IPS DF 6.9 (cell line): ENCODE results near the gene VCL.

Experiments used
- DNase-seq: peaks from one replicate; pipeline ENCODE4 v3.0.0-alpha.2; 2013; ENCODE audit warnings: low read depth, low spot score
- H3K27ac ChIP-seq: one replicate; pipeline ENCODE4 v1.5.1; 2013; ENCODE audit warnings: low read length, control low read depth
- H3K27me3 ChIP-seq: 2 replicates; pipeline ENCODE4 v1.6.1; 2013; ENCODE audit warnings: mild to moderate bottlenecking, low read length; ENCODE audit not compliant: control insufficient read depth, insufficient read depth
- H3K36me3 ChIP-seq: 2 replicates; pipeline ENCODE4 v1.6.1; 2013; ENCODE audit warnings: low read length; ENCODE audit not compliant: control insufficient read depth, insufficient read depth
- H3K4me1 ChIP-seq: 2 replicates; pipeline ENCODE4 v1.6.1; 2013; ENCODE audit warnings: low read length; ENCODE audit not compliant: control insufficient read depth, insufficient read depth
- H3K4me3 ChIP-seq: 2 replicates; pipeline ENCODE4 v1.5.1; 2013; ENCODE audit warnings: mild to moderate bottlenecking, low read length
- H3K9me3 ChIP-seq: 2 replicates; pipeline ENCODE4 v1.6.1; 2013; ENCODE audit warnings: low read length, inconsistent platforms; ENCODE audit not compliant: control insufficient read depth, insufficient read depth
- WGBS: extraction: QIAGEN DNeasy Blood & Tissue Kit; methylation state at CpG from one replicate; pipeline ENCODE4 v1.1.7; 2013; ENCODE audit warnings: mixed read lengths, missing lambda C conversion rate; ENCODE audit not compliant: insufficient read length, insufficient coverage; 5-methylcytosine and 5-hydroxymethylcytosine counted together

Gene VCL

GRCh38 chr10:74086317-74086716 lies 88.4 kb downstream of the VCL start:
- peaks cover 13% of the 10 kb centered on the region; the same call in 1 of the 2 replicates for H3K36me3 ChIP-seq
- H3K4me3 ChIP-seq: no peak overlapping the region
- H3K9me3 ChIP-seq: no peaks in the 10 kb centered on the region
- no peak overlapping the region for H3K27ac ChIP-seq
- H3K27me3 ChIP-seq: no peaks in the 10 kb centered on the region
- no peaks in the 10 kb centered on the region for H3K4me1 ChIP-seq
- DNase-seq: no peak
- no CpG with 5 or more reads among the region's 2 CpGs for WGBS

GRCh38 chr10:74088722-74089121 lies 90.8 kb downstream of the VCL start:
- H3K9me3 ChIP-seq: no peaks in the 10 kb centered on the region
- H3K27me3 ChIP-seq: no peaks in the 10 kb centered on the region
- no CpG with 5 or more reads among the region's 3 CpGs for WGBS
- H3K27ac ChIP-seq: no peak overlapping the region
- no peak overlapping the region for H3K4me3 ChIP-seq
- H3K36me3 ChIP-seq: peaks cover 11% of the 10 kb centered on the region; the same call in 1 of the 2 replicates
- H3K4me1 ChIP-seq: no peaks in the 10 kb centered on the region
- DNase-seq: no peak

- no peaks in the 10 kb centered on the region for H3K4me1 ChIP-seq
- H3K36me3 ChIP-seq: peaks cover 22% of the 10 kb centered on the region
- no peak for DNase-seq
- no CpG with 5 or more reads among the region's 3 CpGs for WGBS
- no peaks in the 10 kb centered on the region for H3K9me3 ChIP-seq
- H3K27me3 ChIP-seq: no peaks in the 10 kb centered on the region
- H3K4me3 ChIP-seq: no peak overlapping the region
- no peak overlapping the region for H3K27ac ChIP-seq
These were observed 94.5 kb downstream of the VCL start for GRCh38 chr10:74092372-74092771.

- Histone ChIP-seq H3K27ac (no peak overlapping the region), H3K4me3 (no peak overlapping the region), H3K9me3 (no peaks in the 10 kb centered on the region), H3K27me3 (no peaks in the 10 kb centered on the region), H3K36me3 (peaks cover 31% of the 10 kb centered on the region), H3K4me1 (no peaks in the 10 kb centered on the region)
- no peak for DNase-seq
- no CpG with 5 or more reads among the region's 4 CpGs for WGBS
These were observed 95.7 kb downstream of the VCL start for GRCh38 chr10:74093530-74094164.

- WGBS: no CpG with 5 or more reads among the region's 7 CpGs
- Histone ChIP-seq H3K27me3 (no peaks in the 10 kb centered on the region), H3K36me3 (peaks cover 31% of the 10 kb centered on the region)
These were observed 96.3 kb downstream of the VCL start for GRCh38 chr10:74094231-74094630.

GRCh38 chr10:74096777-74097176 lies 98.9 kb downstream of the VCL start:
- no peaks in the 10 kb centered on the region for H3K27me3 ChIP-seq
- no peak for DNase-seq
- WGBS: no CpG with 5 or more reads among the region's 2 CpGs
- no peak overlapping the region for H3K4me3 ChIP-seq
- no peaks in the 10 kb centered on the region for H3K9me3 ChIP-seq
- H3K27ac ChIP-seq: no peak overlapping the region
- H3K4me1 ChIP-seq: no peaks in the 10 kb centered on the region
- H3K36me3 ChIP-seq: peaks cover 33% of the 10 kb centered on the region

More at GRCh38 chr10:74094231-74094630, 96.3 kb downstream of the VCL start:
- Histone ChIP-seq H3K4me3 (no peak overlapping the region), H3K4me1 (no peaks in the 10 kb centered on the region), H3K9me3 (no peaks in the 10 kb centered on the region), H3K27ac (no peak overlapping the region)
- DNase-seq: no peak

- Histone ChIP-seq H3K4me1 (no peaks in the 10 kb centered on the region), H3K27ac (no peak overlapping the region), H3K9me3 (no peaks in the 10 kb centered on the region), H3K4me3 (no peak overlapping the region), H3K36me3 (peaks cover 29% of the 10 kb centered on the region), H3K27me3 (no peaks in the 10 kb centered on the region)
- DNase-seq: no peak
- no CpG with 5 or more reads among the region's 9 CpGs for WGBS
These were observed 99.9 kb downstream of the VCL start for GRCh38 chr10:74097776-74098175.

- no peak overlapping the region for H3K4me3 ChIP-seq
- no peak for DNase-seq
- peaks cover 33% of the 10 kb centered on the region for H3K36me3 ChIP-seq
- H3K4me1 ChIP-seq: no peaks in the 10 kb centered on the region
- H3K9me3 ChIP-seq: no peaks in the 10 kb centered on the region
- WGBS: no CpG with 5 or more reads among the region's 3 CpGs
- no peaks in the 10 kb centered on the region for H3K27me3 ChIP-seq
- no peak overlapping the region for H3K27ac ChIP-seq
These were observed 101.5 kb downstream of the VCL start for GRCh38 chr10:74099420-74099819.

- Histone ChIP-seq H3K4me3 (no peak overlapping the region), H3K9me3 (no peaks in the 10 kb centered on the region), H3K27ac (no peak overlapping the region), H3K27me3 (no peaks in the 10 kb centered on the region), H3K36me3 (peaks cover 34% of the 10 kb centered on the region), H3K4me1 (no peaks in the 10 kb centered on the region)
- no CpG with 5 or more reads among the region's 3 CpGs for WGBS
- DNase-seq: no peak
These were observed 101.9 kb downstream of the VCL start for GRCh38 chr10:74099836-74100235.

- H3K4me1 ChIP-seq: no peaks in the 10 kb centered on the region
- peaks cover 32% of the 10 kb centered on the region for H3K36me3 ChIP-seq
- no peaks in the 10 kb centered on the region for H3K9me3 ChIP-seq
- no peak overlapping the region for H3K27ac ChIP-seq
- WGBS: no CpG with 5 or more reads among the region's 11 CpGs
- DNase-seq: no peak
- no peak overlapping the region for H3K4me3 ChIP-seq
- no peaks in the 10 kb centered on the region for H3K27me3 ChIP-seq
These were observed 105.8 kb downstream of the VCL start for GRCh38 chr10:74103560-74104258.

- no peak for DNase-seq
- Histone ChIP-seq H3K36me3 (peaks cover 38% of the 10 kb centered on the region), H3K4me3 (no peak overlapping the region), H3K9me3 (no peaks in the 10 kb centered on the region), H3K4me1 (no peaks in the 10 kb centered on the region), H3K27ac (no peak overlapping the region), H3K27me3 (no peaks in the 10 kb centered on the region)
- WGBS: no CpG with 5 or more reads among the region's 5 CpGs
These were observed 106.6 kb downstream of the VCL start for GRCh38 chr10:74104480-74104879.
